ENCODE data around the gene VDAC1.
"Not testable (repeated sequence)": the region's sequence is repeated elsewhere in the genome, so short reads cannot be mapped to it uniquely, and the experiment has no call there.

Gene VDAC1

GRCh38 chr5:133967698-133968203, 37.0 kb downstream of the VDAC1 start:
- peak; percentile 16 for DNase-seq (ENCODE audit: low spot score)

- DNase-seq (ENCODE audit: low spot score): no peak
These were observed 37.7 kb downstream of the VDAC1 start for GRCh38 chr5:133967124-133967523.

- DNase-seq (ENCODE audit: low spot score): no peak
These were observed 38.7 kb downstream of the VDAC1 start for GRCh38 chr5:133966090-133966489.

GRCh38 chr5:133963493-133964128, 41.2 kb downstream of the VDAC1 start:
- no peak for DNase-seq (ENCODE audit: low spot score)

GRCh38 chr5:133962801-133963476, 41.8 kb downstream of the VDAC1 start:
- DNase-seq (ENCODE audit: low spot score): no peak

GRCh38 chr5:133962131-133962530, 42.6 kb downstream of the VDAC1 start:
- no peak for DNase-seq (ENCODE audit: low spot score)

- no peak for DNase-seq (ENCODE audit: low spot score)
These were observed 45.1 kb downstream of the VDAC1 start for GRCh38 chr5:133959643-133960042.

- no peak for DNase-seq (ENCODE audit: low spot score)
These were observed 47.2 kb downstream of the VDAC1 start for GRCh38 chr5:133957591-133957990.

GRCh38 chr5:133957080-133957479, 47.7 kb downstream of the VDAC1 start:
- DNase-seq (ENCODE audit: low spot score): no peak

GRCh38 chr5:133956196-133956595, 48.6 kb downstream of the VDAC1 start:
- DNase-seq (ENCODE audit: low spot score): not testable (repeated sequence)

GRCh38 chr5:133953568-133954145, 51.1 kb downstream of the VDAC1 start:
- DNase-seq (ENCODE audit: low spot score): no peak

GRCh38 chr5:133952729-133953567, 51.8 kb downstream of the VDAC1 start:
- no peak for DNase-seq (ENCODE audit: low spot score)

GRCh38 chr5:133950821-133951612, 53.8 kb downstream of the VDAC1 start:
- no peak for DNase-seq (ENCODE audit: low spot score)

GRCh38 chr5:133948721-133949120, 56.1 kb downstream of the VDAC1 start:
- DNase-seq (ENCODE audit: low spot score): no peak

- no peak for DNase-seq (ENCODE audit: low spot score)
These were observed 57.3 kb downstream of the VDAC1 start for GRCh38 chr5:133947431-133947841.

- DNase-seq (ENCODE audit: low spot score): no peak
These were observed 59.2 kb downstream of the VDAC1 start for GRCh38 chr5:133945568-133945967.

- DNase-seq (ENCODE audit: low spot score): peak; percentile 29
These were observed 60.3 kb downstream of the VDAC1 start for GRCh38 chr5:133944263-133945185.

- DNase-seq (ENCODE audit: low spot score): no peak
These were observed 61.3 kb downstream of the VDAC1 start for GRCh38 chr5:133943475-133943817.

GRCh38 chr5:133942614-133943474, 61.9 kb downstream of the VDAC1 start:
- DNase-seq (ENCODE audit: low spot score): no peak

Measured in CD4-positive, alpha-beta T cell treated with Interleukin-2 at 100 ng/mL for 4 hours (primary cell).